ENCODE data around the gene ERFE. TPM values are rescaled to one million over a fixed set of nuclear protein-coding genes. Genes with fewer than 3 reads are reported as not detected.

Gene ERFE
- total RNA-seq, 1 experiment from 2014 or later, result 24.6 TPM

GRCh38 chr2:238132463-238133450, 26.0 kb upstream of the ERFE start:
- H3K36me3 ChIP-seq, result no peaks in the 10 kb centered on the region
- H3K4me3 ChIP-seq, result no peak overlapping the region
- no peak for DNase-seq
- H3K9me3 ChIP-seq, result no peaks in the 10 kb centered on the region
- H3K27me3 ChIP-seq, result no peaks in the 10 kb centered on the region

- no peak for DNase-seq
- Histone ChIP-seq H3K27me3 (no peaks in the 10 kb centered on the region), H3K4me3 (no peak overlapping the region), H3K9me3 (no peaks in the 10 kb centered on the region), H3K36me3 (no peaks in the 10 kb centered on the region)
Observed at GRCh38 chr2:238133499-238134392, 25.0 kb upstream of the ERFE start.

- no peak overlapping the region for H3K4me3 ChIP-seq
- H3K27me3 ChIP-seq, result no peaks in the 10 kb centered on the region
- H3K9me3 ChIP-seq, result no peaks in the 10 kb centered on the region
- H3K36me3 ChIP-seq, result no peaks in the 10 kb centered on the region
- no peak for DNase-seq
Observed at GRCh38 chr2:238134393-238134785, 24.4 kb upstream of the ERFE start.

GRCh38 chr2:238135601-238136150, 23.1 kb upstream of the ERFE start:
- no peak overlapping the region for H3K4me3 ChIP-seq
- no peaks in the 10 kb centered on the region for H3K27me3 ChIP-seq
- H3K9me3 ChIP-seq, result no peaks in the 10 kb centered on the region
- no peak for DNase-seq
- H3K36me3 ChIP-seq, result no peaks in the 10 kb centered on the region

- H3K27me3 ChIP-seq, result no peaks in the 10 kb centered on the region
- H3K4me3 ChIP-seq, result no peak overlapping the region
- no peaks in the 10 kb centered on the region for H3K9me3 ChIP-seq
- H3K36me3 ChIP-seq, result no peaks in the 10 kb centered on the region
- peak; percentile 73 for DNase-seq
Observed at GRCh38 chr2:238136820-238137537, 21.8 kb upstream of the ERFE start.

- no peak for DNase-seq
- no peaks in the 10 kb centered on the region for H3K36me3 ChIP-seq
- no peaks in the 10 kb centered on the region for H3K27me3 ChIP-seq
- no peak overlapping the region for H3K4me3 ChIP-seq
- no peaks in the 10 kb centered on the region for H3K9me3 ChIP-seq
Observed at GRCh38 chr2:238137885-238138284, 20.9 kb upstream of the ERFE start.

- Histone ChIP-seq H3K27me3 (no peaks in the 10 kb centered on the region), H3K36me3 (no peaks in the 10 kb centered on the region), H3K4me3 (no peak within 1 kb of the TSS), H3K9me3 (no peaks in the 10 kb centered on the region)
- no peak for DNase-seq
Observed at GRCh38 chr2:238138331-238139195, 20.2 kb upstream of the ERFE start, which contains the start of gene KLHL30. Gene KLHL30, plus strand, starts transcription at chr2:238138668. Its CDS starts 2,087 bp downstream, at chr2:238140755.

- no peaks in the 10 kb centered on the region for H3K9me3 ChIP-seq
- H3K27me3 ChIP-seq, result no peaks in the 10 kb centered on the region
- no peak for DNase-seq
- no peaks in the 10 kb centered on the region for H3K36me3 ChIP-seq
- no peak overlapping the region for H3K4me3 ChIP-seq
Observed at GRCh38 chr2:238139196-238140039, 19.4 kb upstream of the ERFE start.

- no peaks in the 10 kb centered on the region for H3K36me3 ChIP-seq
- no peaks in the 10 kb centered on the region for H3K27me3 ChIP-seq
- H3K9me3 ChIP-seq, result no peaks in the 10 kb centered on the region
- DNase-seq, result no peak
- no peak overlapping the region for H3K4me3 ChIP-seq
Observed at GRCh38 chr2:238140040-238140439, 18.7 kb upstream of the ERFE start.

- no peak for DNase-seq
- Histone ChIP-seq H3K4me3 (no peak overlapping the region), H3K9me3 (no peaks in the 10 kb centered on the region), H3K36me3 (no peaks in the 10 kb centered on the region), H3K27me3 (no peaks in the 10 kb centered on the region)
Observed at GRCh38 chr2:238140721-238141540, 17.8 kb upstream of the ERFE start.

- no peaks in the 10 kb centered on the region for H3K27me3 ChIP-seq
- H3K9me3 ChIP-seq, result no peaks in the 10 kb centered on the region
- no peak overlapping the region for H3K4me3 ChIP-seq
- no peaks in the 10 kb centered on the region for H3K36me3 ChIP-seq
- DNase-seq, result peak; percentile 74
Observed at GRCh38 chr2:238141541-238142318, 17.0 kb upstream of the ERFE start.

- H3K4me3 ChIP-seq, result no peak overlapping the region
- no peaks in the 10 kb centered on the region for H3K27me3 ChIP-seq
- H3K9me3 ChIP-seq, result no peaks in the 10 kb centered on the region
- DNase-seq, result no peak
- H3K36me3 ChIP-seq, result no peaks in the 10 kb centered on the region
Observed at GRCh38 chr2:238142382-238143205, 16.2 kb upstream of the ERFE start.

All from MG63 (cell line).